HEK293 (cell line): Measurements from ENCODE around the gene NAT8L.

ENCODE experiments used
- CTCF ChIA-PET: fragments of 350-600 bp; formaldehyde crosslinking; extraction: SDS; loops from one replicate; lab custom pipeline; 2021; ENCODE audit warnings: antibody characterized with exemption; lab: Yijun Ruan, JAX
- POLR2A ChIA-PET: fragments of 300-600 bp; formaldehyde crosslinking; extraction: SDS; loops from one replicate; lab custom pipeline; 2020; ENCODE audit warnings: antibody characterized with exemption, inconsistent platforms; lab: Yijun Ruan, JAX
- H3K27ac ChIP-seq: fragments of 200-500 bp; sonication (Bioruptor generic); 2 replicates; pipeline ENCODE4 v1.5.1; 2014; ENCODE audit warnings: low read depth, low read length, control low read depth, inconsistent platforms; ENCODE audit errors: extremely low read depth
- H3K36me3 ChIP-seq, 2 experiments: fragments of 200-500 bp in 1 of 2; sonication (Bioruptor generic) in 1 of 2; 1 replicate in 1 of 2; 2 replicates in 1 of 2; pipeline ENCODE4 v1.5.1; 2014 to 2017; ENCODE audit warnings: inconsistent platforms in 2 of 2, low read length in 2 of 2; ENCODE audit not compliant: control insufficient read depth in 2 of 2, insufficient read depth in 1 of 2
- H3K4me1 ChIP-seq: fragments of 200-500 bp; sonication (Bioruptor generic); 2 replicates; pipeline ENCODE4 v1.5.1; 2014; ENCODE audit warnings: mild to moderate bottlenecking, low read length, inconsistent platforms; ENCODE audit not compliant: control insufficient read depth, insufficient read depth
- H3K4me3 ChIP-seq: 2 replicates; pipeline ENCODE4 v1.5.1; 2011; ENCODE audit warnings: low read depth, mild to moderate bottlenecking, control low read depth, low read length, moderate library complexity
- H3K9me3 ChIP-seq: fragments of 200-500 bp; sonication (Bioruptor generic); 2 replicates; pipeline ENCODE4 v1.5.1; 2014; ENCODE audit warnings: low read depth, low read length, inconsistent platforms; ENCODE audit not compliant: control insufficient read depth, insufficient read depth
- GFI1B ChIP-seq: fragments of 450-650 bp; formaldehyde crosslinking; IDR thresholded peaks from 2 replicates; pipeline ENCODE4 v1.5.1; 2016; ENCODE audit warnings: missing biosample characterization, missing genetic modification characterization
- KLF16 ChIP-seq: fragments of 450-650 bp; formaldehyde crosslinking; IDR thresholded peaks from 2 replicates; pipeline ENCODE4 v1.5.1; 2017; ENCODE audit warnings: missing biosample characterization, missing genetic modification characterization
- ZBTB7A ChIP-seq: fragments of 450-650 bp; formaldehyde crosslinking; IDR thresholded peaks from 2 replicates; pipeline ENCODE4 v1.5.1; 2016; ENCODE audit warnings: low read depth, missing biosample characterization, missing genetic modification characterization
- ZFP3 ChIP-seq: fragments of 450-650 bp; formaldehyde crosslinking; IDR thresholded peaks from 2 replicates; pipeline ENCODE4 v1.5.1; 2016; ENCODE audit warnings: low read depth, missing biosample characterization, missing genetic modification characterization
- ZNF184 ChIP-seq: fragments of 450-650 bp; IDR thresholded peaks from 2 replicates; pipeline ENCODE4 v1.5.1; 2018; ENCODE audit warnings: missing biosample characterization, mild to moderate bottlenecking, missing genetic modification characterization
- ZNF221 ChIP-seq: fragments of 450-650 bp; formaldehyde crosslinking; IDR thresholded peaks from 2 replicates; pipeline ENCODE4 v1.5.1; 2017; ENCODE audit warnings: missing biosample characterization, missing genetic modification characterization, borderline replicate concordance
- ZNF473 ChIP-seq: fragments of 450-650 bp; formaldehyde crosslinking; IDR thresholded peaks from 2 replicates; pipeline ENCODE4 v1.5.1; 2017; ENCODE audit warnings: missing biosample characterization, missing genetic modification characterization
- ZNF623 ChIP-seq: fragments of 450-650 bp; formaldehyde crosslinking; IDR thresholded peaks from 2 replicates; pipeline ENCODE4 v1.5.1; 2016; ENCODE audit warnings: missing biosample characterization, missing genetic modification characterization
- ZNF660 ChIP-seq: fragments of 450-650 bp; IDR thresholded peaks from 2 replicates; pipeline ENCODE4 v1.5.1; 2018; ENCODE audit warnings: missing biosample characterization, mild to moderate bottlenecking, missing genetic modification characterization
- ZNF677 ChIP-seq: fragments of 450-650 bp; IDR thresholded peaks from 2 replicates; pipeline ENCODE4 v1.5.0; 2018; ENCODE audit warnings: missing biosample characterization, mild to moderate bottlenecking, missing genetic modification characterization, moderate library complexity
- ZNF777 ChIP-seq: fragments of 450-650 bp; formaldehyde crosslinking; IDR thresholded peaks from 2 replicates; pipeline ENCODE4 v1.5.1; 2017; ENCODE audit warnings: missing biosample characterization, missing genetic modification characterization, borderline replicate concordance
- ZNF791 ChIP-seq: fragments of 450-650 bp; formaldehyde crosslinking; IDR thresholded peaks from 2 replicates; pipeline ENCODE4 v1.5.1; 2016; ENCODE audit warnings: missing biosample characterization, missing genetic modification characterization
- TF ChIP-seq, protein P1 (sequence below): fragments of 450-650 bp; formaldehyde crosslinking; IDR thresholded peaks from 2 replicates; pipeline ENCODE4 v1.5.1; 2016; ENCODE audit warnings: missing biosample characterization, missing genetic modification characterization
- TF ChIP-seq, protein P2 (sequence below): fragments of 450-650 bp; formaldehyde crosslinking; IDR thresholded peaks from 2 replicates; pipeline ENCODE4 v1.5.1; 2016; ENCODE audit warnings: missing biosample characterization, missing genetic modification characterization, low read depth
- TF ChIP-seq, protein P3 (sequence below): fragments of 450-650 bp; formaldehyde crosslinking; IDR thresholded peaks from 2 replicates; pipeline ENCODE4 v1.5.1; 2017; ENCODE audit warnings: missing biosample characterization, missing genetic modification characterization
- TF ChIP-seq, protein P4 (sequence below): fragments of 450-650 bp; formaldehyde crosslinking; IDR thresholded peaks from 2 replicates; pipeline ENCODE4 v1.5.1; 2016; ENCODE audit warnings: missing biosample characterization, missing genetic modification characterization
- TF ChIP-seq, protein P5 (sequence below): fragments of 450-650 bp; formaldehyde crosslinking; IDR thresholded peaks from 2 replicates; pipeline ENCODE4 v1.5.1; 2016; ENCODE audit warnings: missing biosample characterization, missing genetic modification characterization

Gene NAT8L

DNA sequence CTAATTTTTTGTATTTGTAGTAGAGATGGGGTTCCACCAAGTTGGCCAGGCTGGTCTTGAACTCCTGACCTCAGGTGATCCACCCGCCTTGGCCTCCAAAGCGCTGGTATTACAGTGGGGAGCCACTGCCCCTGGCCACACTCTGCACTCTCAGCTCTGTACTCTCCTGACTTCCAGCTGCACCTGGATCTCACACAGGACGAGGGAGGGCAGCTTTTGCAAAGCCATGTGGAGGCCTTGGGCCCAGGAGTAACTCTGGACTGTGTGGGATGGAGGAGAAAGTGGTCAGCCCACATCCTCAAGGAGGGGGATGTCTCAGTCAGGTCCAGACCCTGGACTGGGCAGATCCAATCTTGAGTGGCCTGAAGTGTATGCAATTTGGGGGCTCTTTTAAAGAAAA, 23.0 kb downstream of the NAT8L start:
- H3K4me3 ChIP-seq: no peak overlapping the region
- no peak overlapping the region for H3K27ac ChIP-seq
- H3K4me1 ChIP-seq: no peaks in the 10 kb centered on the region
- TF ChIP-seq ZNF677 (tag by site-specific recombination) (no peak), ZNF184 (tag by site-specific recombination) (no peak), ZNF660 (no peak), GFI1B (tag by site-specific recombination) (no peak), ZNF777 (tag by site-specific recombination) (no peak), ZNF791 (no peak), KLF16 (no peak), ZBTB7A (tag by site-specific recombination) (no peak), ZNF623 (tag by site-specific recombination) (no peak), ZNF221 (tag by site-specific recombination) (no peak), ZFP3 (tag by site-specific recombination) (no peak)
- TF ChIP-seq, protein P1, sequence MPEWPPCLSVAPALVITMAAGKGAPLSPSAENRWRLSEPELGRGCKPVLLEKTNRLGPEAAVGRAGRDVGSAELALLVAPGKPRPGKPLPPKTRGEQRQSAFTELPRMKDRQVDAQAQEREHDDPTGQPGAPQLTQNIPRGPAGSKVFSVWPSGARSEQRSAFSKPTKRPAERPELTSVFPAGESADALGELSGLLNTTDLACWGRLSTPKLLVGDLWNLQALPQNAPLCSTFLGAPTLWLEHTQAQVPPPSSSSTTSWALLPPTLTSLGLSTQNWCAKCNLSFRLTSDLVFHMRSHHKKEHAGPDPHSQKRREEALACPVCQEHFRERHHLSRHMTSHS: no peak
- TF ChIP-seq, protein P2, sequence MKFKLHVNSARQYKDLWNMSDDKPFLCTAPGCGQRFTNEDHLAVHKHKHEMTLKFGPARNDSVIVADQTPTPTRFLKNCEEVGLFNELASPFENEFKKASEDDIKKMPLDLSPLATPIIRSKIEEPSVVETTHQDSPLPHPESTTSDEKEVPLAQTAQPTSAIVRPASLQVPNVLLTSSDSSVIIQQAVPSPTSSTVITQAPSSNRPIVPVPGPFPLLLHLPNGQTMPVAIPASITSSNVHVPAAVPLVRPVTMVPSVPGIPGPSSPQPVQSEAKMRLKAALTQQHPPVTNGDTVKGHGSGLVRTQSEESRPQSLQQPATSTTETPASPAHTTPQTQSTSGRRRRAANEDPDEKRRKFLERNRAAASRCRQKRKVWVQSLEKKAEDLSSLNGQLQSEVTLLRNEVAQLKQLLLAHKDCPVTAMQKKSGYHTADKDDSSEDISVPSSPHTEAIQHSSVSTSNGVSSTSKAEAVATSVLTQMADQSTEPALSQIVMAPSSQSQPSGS (tag by site-specific recombination): no peak
- TF ChIP-seq, protein P3, sequence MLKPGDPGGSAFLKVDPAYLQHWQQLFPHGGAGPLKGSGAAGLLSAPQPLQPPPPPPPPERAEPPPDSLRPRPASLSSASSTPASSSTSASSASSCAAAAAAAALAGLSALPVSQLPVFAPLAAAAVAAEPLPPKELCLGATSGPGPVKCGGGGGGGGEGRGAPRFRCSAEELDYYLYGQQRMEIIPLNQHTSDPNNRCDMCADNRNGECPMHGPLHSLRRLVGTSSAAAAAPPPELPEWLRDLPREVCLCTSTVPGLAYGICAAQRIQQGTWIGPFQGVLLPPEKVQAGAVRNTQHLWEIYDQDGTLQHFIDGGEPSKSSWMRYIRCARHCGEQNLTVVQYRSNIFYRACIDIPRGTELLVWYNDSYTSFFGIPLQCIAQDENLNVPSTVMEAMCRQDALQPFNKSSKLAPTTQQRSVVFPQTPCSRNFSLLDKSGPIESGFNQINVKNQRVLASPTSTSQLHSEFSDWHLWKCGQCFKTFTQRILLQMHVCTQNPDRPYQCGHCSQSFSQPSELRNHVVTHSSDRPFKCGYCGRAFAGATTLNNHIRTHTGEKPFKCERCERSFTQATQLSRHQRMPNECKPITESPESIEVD (tag by site-specific recombination): no peak
- TF ChIP-seq, protein P4, sequence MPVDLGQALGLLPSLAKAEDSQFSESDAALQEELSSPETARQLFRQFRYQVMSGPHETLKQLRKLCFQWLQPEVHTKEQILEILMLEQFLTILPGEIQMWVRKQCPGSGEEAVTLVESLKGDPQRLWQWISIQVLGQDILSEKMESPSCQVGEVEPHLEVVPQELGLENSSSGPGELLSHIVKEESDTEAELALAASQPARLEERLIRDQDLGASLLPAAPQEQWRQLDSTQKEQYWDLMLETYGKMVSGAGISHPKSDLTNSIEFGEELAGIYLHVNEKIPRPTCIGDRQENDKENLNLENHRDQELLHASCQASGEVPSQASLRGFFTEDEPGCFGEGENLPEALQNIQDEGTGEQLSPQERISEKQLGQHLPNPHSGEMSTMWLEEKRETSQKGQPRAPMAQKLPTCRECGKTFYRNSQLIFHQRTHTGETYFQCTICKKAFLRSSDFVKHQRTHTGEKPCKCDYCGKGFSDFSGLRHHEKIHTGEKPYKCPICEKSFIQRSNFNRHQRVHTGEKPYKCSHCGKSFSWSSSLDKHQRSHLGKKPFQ (tag by site-specific recombination): no peak
- CTCF ChIA-PET: no interaction called here
- H3K36me3 ChIP-seq: peaks cover 0 to 10% of the 10 kb centered on the region in 2 experiments; a peak in 1 of 3 replicates
- POLR2A ChIA-PET: no interaction called here
- no peaks in the 10 kb centered on the region for H3K9me3 ChIP-seq

DNA sequence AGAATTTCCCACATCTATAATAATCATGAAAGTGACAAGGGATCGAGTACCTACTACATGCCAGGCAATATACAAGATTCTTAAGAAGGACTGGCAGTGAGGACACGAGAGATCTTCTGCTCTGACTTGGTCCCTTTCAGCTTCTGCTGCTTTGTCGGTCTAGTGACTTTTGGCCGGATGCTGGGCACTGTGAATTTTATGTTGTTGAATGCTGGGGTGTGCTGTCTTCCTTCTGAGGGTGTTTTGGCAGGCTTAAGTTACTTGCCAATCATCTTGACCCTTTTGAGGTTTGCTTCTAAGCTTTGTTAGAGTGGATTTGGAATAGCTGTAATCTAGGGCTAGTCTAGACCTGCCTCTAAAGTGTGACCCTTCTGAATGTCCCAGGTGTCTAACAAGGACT, 23.5 kb downstream of the NAT8L start:
- H3K4me1 ChIP-seq: no peaks in the 10 kb centered on the region
- POLR2A ChIA-PET: no interaction called here

More for the DNA sequence above, 23.5 kb downstream of the NAT8L start:
- CTCF ChIA-PET: no interaction called here
- no peak for TF ChIP-seq ZNF473
- TF ChIP-seq, protein P5, sequence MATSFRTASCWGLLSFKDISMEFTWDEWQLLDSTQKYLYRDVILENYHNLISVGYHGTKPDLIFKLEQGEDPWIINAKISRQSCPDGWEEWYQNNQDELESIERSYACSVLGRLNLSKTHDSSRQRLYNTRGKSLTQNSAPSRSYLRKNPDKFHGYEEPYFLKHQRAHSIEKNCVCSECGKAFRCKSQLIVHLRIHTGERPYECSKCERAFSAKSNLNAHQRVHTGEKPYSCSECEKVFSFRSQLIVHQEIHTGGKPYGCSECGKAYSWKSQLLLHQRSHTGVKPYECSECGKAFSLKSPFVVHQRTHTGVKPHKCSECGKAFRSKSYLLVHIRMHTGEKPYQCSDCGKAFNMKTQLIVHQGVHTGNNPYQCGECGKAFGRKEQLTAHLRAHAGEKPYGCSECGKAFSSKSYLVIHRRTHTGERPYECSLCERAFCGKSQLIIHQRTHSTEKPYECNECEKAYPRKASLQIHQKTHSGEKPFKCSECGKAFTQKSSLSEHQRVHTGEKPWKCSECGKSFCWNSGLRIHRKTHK: peak; percentile 58; the same call in 1 of the 2 replicates
- no peaks in the 10 kb centered on the region for H3K9me3 ChIP-seq
- no peak overlapping the region for H3K4me3 ChIP-seq
- no peak overlapping the region for H3K27ac ChIP-seq
- peaks cover 0 to 10% of the 10 kb centered on the region in 2 experiments; a peak in 1 of 3 replicates for H3K36me3 ChIP-seq
